Fibroblast of lung (primary cell): ENCODE measurements around the gene HECTD4.

Experiments used
- CTCF ChIP-seq, 2 donors: IDR thresholded peaks in 1 of 2; conservative IDR thresholded peaks in 1 of 2; 1 replicate in 1 of 2; 2 replicates in 1 of 2; pipeline ENCODE4 v1.5.1; 2011 to 2012; ENCODE audit warnings: low read length in 2 of 2, control low read depth in 1 of 2, inconsistent platforms in 1 of 2, low read depth in 1 of 2, mild to moderate bottlenecking in 1 of 2
- EZH2 ChIP-seq: IDR thresholded peaks from 2 replicates; pipeline ENCODE4 v1.5.1; 2012; ENCODE audit warnings: low read length, control low read depth, mild to moderate bottlenecking; ENCODE audit errors: missing control alignments

GRCh38 chr12:112431965-112432364, 49.7 kb upstream of the HECTD4 start:
- TF ChIP-seq CTCF (conservative IDR thresholded peaks at IDR 0.05 in 1 of 2, IDR thresholded peaks at IDR 0.05 in 1 of 2; ENCODE audit: low read depth in 1 of 2, low read length in 2 of 2), result no peak
- no peak for TF ChIP-seq EZH2
